ENCODE measurements around the gene HIVEP1.

HIVEP1 gene

DNA sequence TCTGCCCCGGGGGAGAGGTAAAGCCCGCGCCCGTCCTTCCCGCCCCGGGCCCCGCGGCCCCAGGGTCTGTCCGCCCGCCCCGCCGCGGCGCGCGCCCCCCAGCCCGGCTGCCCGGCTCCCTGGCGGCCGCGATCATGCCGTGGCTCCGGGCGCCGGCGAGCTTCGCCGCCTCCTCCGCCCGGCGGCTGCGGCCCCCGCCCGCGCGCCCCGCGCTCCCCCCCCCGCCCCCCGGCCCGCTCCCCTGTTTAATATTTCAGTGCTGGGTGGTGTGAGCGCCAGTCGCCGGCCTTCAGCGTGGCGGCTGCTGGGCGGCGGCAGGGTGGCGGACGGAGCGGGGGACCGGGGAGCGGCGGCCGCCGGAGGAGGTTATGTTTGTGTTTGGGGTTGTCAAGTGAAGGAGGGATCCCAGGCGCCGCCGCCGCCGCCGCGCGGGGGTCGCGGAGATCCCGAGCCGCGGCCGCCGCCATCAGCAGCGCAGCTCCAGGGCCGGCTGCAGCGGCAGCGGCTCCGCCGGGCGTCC is at the start of gene HIVEP1:
Gene HIVEP1, plus strand, starts transcription at position 275 of the 520 bp plus-strand sequence. CDS start 3,317 bp downstream, outside the sequence.
- no peak for DNase-seq

- no peak for DNase-seq
Observed at GRCh38 chr6:11963756-11964500, 48.2 kb upstream of the HIVEP1 start.

GRCh38 chr6:11964729-11965335 is 47.3 kb upstream of the HIVEP1 start:
- DNase-seq, result no peak

DNA sequence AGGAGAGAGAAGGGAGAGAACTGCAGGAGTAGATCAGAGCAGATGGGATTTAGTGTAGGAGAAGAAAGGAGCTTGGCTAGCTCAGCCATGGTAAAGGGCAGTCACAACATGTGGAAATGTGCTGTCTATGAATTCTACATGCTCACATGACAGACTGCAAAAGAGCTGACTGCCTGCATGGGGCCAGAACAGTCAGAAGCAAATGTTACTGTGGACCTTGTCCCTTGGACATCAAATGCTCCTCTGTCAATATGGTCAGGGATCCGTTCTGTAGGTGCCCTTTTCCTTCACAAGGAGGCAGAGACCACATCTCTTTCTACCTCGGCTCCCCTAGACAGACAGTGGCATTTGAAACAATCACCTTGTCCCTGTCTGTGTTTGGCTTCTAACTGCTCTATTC is 46.6 kb upstream of the HIVEP1 start:
- DNase-seq, result no peak

DNA sequence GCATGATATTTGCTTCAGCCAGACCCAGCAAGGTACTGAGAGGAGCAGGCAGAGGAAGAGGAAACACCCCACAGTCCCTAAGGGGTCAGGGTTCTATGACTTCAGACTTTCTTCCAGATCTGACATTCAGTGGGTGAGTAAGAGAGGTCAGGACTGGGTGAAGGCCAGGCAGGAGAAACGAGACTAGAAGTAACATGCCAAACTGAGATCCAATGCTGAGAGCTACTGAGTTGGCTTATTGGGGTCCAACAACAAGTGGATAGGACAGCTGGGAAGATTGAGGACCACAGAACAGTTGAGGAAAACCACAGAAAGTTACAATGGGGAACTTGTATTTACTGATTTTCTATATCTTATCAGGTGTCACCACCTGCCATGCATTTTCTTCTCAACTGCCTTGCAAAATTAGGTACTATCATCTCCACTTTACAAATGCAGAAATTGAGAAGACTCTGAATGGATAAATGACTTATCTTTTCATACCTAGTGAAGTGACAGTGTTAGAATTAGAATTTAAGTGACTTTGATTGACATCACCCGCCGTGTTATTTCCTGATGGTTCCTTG is 43.8 kb upstream of the HIVEP1 start:
- DNase-seq, result no peak

GRCh38 chr6:11969092-11969491 is 43.0 kb upstream of the HIVEP1 start:
- DNase-seq, result no peak

DNA sequence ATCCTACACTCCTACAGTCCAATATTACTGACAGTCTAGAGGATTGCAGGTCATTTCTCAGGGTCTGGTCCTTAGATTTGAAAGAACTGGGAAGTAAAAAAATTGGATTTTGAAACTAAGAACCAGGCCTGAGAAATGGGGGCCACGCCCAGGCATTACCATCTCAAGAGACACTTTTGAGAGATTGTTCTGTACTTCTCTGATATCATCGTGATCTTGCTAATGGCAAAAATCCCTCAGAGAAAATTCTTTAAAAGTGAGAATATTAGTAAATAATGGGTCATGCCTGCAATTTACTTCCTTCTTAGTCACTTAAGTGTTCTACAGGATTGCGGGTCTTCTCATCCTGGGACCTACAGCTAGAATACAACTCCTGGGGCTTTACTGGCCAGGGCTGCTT is 42.0 kb upstream of the HIVEP1 start:
- DNase-seq, result no peak

DNA sequence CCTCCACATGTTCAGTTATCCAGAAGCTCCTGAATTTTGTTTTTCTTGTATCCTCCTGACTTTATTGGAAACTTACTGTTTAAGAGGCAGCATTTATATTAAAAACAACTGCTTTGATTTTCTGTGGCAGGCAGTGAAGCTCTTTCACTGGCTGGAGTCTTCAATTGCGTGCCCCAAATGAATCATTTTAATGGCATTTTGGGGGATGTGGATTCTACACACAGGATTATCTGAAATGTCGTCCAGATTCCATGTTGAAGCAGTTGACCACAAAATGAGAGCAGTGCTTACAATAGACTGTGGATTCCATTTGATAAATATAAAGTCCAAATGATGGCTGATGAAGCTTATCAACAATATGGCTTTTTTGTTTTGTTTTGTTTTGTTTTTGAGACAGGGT is 41.0 kb upstream of the HIVEP1 start:
- DNase-seq, result no peak

DNA sequence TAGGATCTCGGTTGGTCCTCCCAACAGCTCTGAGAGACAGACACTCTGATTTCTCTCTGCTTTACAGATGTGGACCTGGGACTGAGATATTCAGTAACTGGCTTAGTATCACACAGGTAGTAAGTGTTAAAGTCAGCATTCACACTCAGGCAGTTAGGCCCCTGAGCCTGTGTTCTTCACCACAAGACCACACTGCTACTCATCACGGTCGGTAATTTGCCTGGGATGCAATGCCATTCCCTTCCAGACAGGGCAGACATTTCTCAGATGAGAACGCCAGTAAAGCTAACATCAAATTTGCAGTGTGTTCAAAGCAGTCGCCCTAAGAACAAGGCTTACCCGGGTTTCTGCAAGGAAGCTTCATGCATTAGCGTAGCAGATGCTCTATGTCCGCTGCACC is 39.8 kb upstream of the HIVEP1 start:
- no peak for DNase-seq

DNA sequence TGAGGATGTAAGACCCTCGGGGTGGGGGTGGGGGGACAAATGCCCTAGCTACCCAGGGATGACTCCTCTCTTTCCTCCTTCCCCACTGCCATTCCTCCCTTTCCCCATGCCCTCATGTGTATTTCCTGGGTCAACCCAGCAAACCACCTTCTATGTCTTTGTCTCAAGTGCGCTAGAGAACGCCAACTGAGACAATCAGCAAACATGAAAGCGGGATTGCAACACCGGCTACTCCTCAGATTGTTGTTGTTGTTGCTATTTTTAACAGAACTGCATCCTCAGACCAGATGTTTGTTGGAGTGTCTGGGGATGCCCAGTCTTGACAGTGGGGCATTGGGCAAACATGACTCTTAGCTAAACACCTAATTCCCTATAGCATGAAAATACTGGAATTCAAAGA is 39.3 kb upstream of the HIVEP1 start:
- no peak for DNase-seq

GRCh38 chr6:11973238-11973637 is 38.9 kb upstream of the HIVEP1 start:
- DNase-seq, result no peak

DNA sequence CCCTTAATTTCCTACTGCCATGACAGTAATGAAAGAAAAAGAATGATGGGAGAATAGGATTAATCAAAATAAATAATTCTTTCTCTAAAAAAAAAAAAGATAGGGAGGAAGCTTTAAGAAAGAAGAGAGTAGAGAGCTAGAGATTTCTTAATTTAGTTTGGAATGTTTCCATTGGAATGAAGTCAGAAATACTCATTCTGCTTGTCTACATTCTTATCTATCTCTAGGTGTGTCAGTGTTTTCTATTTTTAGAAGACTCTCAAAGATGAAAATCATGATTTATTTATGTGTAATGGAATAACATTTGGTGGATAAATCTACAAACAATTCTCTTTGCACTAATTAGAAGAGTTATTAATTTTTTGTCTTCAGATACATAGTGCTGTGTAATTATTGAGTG is 38.0 kb upstream of the HIVEP1 start:
- DNase-seq, result no peak

- DNase-seq, result no peak
Observed at GRCh38 chr6:11975353-11975977, 36.6 kb upstream of the HIVEP1 start.

GRCh38 chr6:11976489-11976888 is 35.6 kb upstream of the HIVEP1 start:
- no peak for DNase-seq

DNA sequence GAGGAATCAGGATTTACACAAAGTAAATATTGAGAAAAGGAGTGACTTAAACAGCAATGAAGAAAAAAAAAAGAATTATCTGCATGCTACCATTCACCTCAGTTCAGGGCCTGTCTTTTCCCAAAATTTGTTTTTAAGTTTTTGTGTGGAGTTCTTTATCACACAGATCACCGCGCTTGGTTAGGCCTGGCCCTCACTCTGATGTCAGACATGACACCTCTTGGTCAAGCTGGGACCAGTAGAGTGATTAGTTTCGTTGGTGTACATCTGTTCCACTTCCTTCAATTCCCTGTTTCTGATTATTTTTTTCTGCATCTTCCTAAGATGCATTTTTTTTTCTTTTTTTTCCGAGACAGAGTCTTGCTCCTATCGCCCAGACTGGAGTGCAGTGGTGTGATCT is 34.9 kb upstream of the HIVEP1 start:
- no peak for DNase-seq

DNA sequence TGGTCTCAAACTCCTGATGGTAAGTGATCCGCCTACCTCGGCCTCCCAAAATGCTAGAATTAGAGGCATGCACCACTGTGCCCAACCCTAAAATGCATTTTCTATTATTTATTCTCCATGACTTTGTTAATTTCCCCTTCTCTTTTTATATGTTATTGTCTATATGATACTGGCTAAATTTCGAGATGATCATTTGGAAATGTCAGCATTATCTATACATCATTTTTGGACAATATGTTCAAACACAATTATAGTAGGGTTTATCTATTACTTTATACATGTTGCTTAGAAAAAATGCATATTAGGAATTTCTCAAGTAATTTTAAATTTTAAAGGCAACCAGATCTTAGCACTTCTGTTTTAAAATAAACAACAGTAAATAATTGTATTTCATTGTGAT is 34.4 kb upstream of the HIVEP1 start:
- no peak for DNase-seq

DNA sequence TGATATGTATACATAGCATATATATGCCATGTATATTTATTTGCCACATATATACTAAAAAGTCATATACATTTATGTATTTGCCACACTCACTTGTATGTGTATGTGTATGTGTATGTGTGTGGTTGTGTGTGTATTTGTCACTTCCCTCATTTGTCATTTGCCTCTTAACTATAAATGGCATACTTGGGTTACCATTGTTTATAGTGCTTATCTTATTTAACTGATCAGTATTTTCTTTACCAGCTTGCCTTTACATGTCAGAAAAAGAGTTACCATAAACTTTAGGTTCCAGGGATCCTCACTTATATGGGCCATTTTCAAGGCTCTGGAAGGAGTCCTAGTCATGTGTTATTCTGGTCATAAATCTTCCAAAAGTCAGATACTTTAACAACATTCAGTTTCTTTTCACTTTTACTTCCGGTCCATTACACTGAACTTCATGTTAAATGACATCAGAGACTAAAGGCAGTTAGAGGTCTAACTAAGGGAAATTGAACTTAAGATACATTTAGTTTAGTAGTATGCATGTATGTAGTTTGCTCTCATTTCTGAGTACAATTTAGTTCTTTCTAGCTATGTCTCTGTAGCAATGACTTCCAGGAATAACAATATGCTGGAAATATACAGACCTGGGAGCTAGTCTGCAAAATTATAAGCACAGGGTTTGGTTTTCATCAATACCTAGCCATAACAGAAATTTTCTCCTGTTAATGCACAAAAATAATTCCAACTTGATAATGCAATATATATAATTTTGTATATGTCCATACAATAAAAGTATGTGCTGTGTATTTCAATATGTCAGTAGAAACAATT is 33.7 kb upstream of the HIVEP1 start:
- no peak for DNase-seq

GRCh38 chr6:11979866-11980265 is 32.2 kb upstream of the HIVEP1 start:
- no peak for DNase-seq

- DNase-seq, result no peak
Observed at GRCh38 chr6:11983306-11983705, 28.8 kb upstream of the HIVEP1 start.

- DNase-seq, result no peak
Observed at GRCh38 chr6:11987386-11987785, 24.7 kb upstream of the HIVEP1 start.

- no peak for DNase-seq
Observed at GRCh38 chr6:11989386-11989785, 22.7 kb upstream of the HIVEP1 start.

DNA sequence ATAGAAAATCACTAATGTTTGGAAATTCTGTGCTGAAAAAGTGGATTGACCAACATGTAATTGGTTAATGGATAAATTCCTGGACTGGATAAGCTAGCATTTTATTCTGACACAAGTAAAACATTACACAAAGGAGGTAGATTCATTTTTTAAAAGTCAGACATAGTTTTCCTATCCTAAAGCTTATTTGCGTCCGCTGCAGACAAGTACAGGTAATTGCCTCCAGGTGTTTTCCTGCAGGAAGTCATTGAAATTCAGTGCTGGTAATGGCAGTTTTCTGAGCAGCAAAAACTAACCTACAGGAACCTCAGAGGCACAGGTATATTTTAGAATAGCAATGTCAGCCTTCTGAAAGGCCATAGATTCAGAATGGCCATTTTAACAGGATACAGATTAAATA is 20.0 kb upstream of the HIVEP1 start:
- DNase-seq, result no peak
